GM21528 (cell line): ENCODE measurements around the gene ZNF641.
A peak's percentile ranks its signal among the peaks of the same experiment; 100 is the strongest.

Experiments
- ATAC-seq: cut with Tn5 transposase; IDR thresholded peaks from one replicate; pipeline ENCODE4 v1.9.1; 2021; ENCODE audit warnings: mild to moderate bottlenecking, moderate library complexity; ENCODE audit not compliant: unreplicated experiment, low FRiP score

The ZNF641 gene

DNA sequence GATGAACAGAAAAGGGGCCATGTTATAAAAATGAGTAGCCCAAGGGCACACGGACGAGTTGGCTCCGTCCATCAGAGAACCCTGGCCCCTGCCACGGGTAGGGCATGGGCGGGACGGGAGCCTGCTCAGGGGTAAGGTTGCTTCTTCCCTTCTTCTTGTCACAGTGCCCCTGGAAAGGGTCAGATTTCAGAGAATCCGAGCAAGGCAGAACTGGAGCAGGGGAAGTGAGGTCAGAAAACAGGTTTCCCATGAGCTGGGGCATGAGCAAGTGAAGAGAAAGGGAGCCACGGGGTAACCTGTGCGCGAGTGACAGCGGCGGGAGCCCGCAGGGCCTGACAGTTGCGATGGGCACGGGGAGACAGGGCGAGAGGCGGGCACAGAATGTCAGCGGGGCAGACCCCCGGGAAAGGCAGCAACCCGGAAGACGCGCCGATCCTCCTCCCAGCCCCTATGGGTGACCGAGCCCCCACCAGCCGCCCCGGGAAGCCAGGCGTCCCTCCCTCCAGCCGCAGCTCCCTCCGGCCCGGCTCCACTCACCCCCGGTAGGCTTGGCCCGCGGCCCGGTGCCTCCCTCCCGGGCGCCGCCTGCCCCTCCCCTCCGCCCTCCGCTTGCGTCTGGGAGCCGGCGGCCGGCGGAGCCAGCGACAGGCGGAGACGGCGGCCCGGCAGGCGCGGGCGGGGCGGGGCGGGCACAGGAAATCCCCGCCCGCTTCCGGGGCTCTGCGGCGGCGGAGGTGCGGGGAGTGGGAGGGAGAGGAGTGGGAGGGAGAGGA lies at the start of gene ZNF641:
ZNF641 (minus strand) TSS at position 671 of the 773 bp plus-strand sequence. CDS start 2,829 bp downstream, outside the sequence.
- ATAC-seq: peak; percentile 87

DNA sequence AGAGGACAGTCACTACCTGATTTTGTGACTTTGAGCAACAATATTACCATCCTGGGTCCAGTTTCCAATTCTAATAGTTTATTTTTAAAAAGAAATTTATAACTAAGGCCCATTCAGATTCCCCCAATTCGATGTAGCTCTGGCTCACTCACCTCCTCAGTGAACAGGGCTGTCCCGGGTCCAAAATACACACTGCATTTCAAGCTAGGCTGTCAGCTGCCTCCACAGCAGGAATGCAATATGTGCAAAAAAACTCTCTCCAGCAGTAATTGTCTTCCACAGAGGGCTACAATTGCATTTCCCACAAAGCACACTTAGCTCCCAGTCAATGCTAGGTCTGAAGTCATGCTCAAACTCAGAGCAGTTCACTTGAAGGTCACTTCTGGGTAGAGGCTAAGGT lies 39.3 kb upstream of the ZNF641 start:
- ATAC-seq: no peak

DNA sequence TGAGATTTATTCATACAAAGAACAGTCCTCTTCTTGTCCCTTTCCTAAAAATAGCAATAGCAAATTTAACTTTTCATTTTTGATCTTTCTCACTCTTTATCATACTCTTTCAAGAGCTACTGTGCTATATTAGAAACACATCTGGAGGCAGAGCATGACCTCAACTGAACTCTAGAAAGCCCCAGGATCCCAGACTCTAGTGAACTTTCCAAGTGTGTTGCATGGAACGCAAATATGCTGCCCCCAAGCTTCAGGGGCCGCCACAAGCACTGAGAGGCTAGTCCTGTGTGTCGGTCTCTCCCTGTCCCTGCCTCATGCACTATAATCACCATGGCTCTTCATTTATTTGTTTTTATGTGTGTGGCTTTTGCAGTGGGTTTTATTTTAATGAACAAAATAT lies 38.7 kb upstream of the ZNF641 start:
- ATAC-seq: no peak

DNA sequence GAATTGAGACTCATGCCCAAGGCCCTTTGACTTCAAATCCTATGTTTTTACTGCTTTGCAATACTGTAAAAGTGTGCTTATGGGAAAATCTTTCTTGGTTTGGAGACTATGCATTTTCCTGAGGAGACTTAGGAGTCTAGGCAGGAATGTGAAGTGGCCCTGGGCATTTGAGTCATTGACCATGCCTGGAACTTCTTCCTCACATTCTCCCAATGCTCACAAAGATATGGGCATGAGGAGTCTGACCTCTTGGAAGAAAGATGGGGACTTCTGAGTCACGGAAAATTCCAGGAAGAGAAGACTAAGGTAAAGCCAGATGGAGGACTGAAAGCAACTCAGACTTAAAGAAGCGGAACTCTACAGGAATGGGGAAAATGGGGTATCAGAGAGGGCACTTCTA lies 38.2 kb upstream of the ZNF641 start:
- ATAC-seq: no peak

DNA sequence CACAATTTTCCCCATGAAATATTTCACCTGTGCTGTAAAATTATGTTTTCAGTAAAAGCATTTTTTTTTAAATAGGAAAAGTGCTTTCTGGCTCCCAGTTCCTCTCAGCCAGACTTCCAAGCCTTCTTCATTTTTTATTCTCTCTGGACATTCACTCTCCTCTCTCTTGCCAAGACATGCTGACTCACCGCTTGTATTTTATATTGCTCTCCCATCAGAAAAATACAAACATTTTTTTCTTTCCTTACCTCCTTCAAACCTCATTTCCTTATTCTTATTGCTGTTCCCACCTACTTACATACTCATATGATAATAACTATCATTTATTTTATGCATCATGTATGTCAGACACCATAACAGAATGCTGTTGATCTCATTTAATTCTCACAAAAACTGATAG lies 37.7 kb upstream of the ZNF641 start:
- no peak for ATAC-seq

DNA sequence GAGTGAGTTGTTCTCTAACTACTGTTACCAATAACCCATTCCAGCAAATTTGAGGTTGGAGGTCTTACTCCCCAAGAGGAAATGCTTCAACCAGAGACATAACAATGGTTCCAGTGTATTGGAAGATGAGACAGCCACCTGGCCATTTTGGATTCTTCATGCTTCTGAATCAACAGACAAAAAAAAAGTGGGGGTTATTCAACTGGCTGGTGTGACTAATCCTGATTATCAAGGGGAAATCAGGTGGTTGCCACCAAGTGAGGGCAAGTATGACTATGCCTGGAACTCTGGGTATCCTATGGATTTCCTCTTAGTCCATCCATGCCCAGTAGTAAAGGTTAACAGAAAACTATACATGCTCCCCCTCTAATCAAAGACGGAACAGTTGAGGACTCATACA lies 29.9 kb upstream of the ZNF641 start:
- ATAC-seq: no peak

DNA sequence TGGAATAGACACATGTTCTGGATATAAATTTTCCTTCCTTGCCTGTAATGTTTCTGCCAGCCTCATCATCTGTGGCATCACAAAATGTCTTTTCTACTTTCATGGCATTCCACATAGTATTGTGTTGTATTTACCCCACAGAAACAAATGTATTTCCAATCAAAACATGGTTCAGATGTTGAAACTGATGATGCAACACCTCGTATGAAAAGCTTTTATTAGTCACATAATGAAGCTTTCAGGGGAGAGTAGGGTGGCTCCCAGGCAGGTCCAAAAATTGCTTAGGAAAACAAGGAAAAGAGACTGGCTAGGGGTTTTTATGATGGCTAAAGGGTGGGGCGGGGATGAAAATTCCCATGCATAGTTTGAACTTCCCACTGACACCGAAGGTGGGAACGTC lies 29.1 kb upstream of the ZNF641 start:
- no peak for ATAC-seq

DNA sequence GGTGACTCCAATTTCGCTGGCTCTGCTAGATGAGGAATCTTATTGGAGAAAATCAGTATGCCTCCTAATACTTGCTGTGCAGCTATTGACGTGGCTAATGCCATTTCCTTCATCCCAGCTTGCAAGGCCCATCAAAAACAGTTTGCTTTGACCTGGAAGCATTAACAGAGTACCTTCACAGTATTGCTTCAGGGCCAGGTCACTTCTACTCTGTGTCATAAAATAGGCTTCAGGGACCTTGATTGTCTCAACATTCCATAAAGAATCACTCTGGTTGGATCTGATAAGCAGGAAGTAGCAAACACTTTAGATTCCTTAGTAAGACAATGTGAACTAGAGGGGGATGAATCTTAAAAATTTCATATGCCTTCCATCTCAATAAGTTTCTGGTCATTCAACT lies 26.9 kb upstream of the ZNF641 start:
- ATAC-seq: no peak

DNA sequence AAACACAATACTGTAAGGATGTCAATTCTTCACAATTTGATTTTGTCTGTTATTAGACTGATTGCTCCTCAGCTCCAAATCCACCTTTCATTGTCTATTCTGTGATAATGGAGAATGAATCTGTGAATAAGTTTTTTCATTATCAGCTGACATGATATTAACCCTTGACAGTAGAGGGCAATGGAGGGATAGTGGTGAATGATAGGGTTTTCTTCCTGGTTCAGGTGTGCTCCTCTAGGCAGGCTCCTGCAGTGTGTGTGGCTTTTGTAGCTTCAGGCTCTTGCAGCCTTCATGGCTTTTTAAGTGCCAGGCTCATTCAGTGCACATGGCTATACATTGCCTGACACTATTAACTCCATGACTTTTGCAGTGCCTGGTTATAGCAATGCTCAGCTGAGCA lies 23.4 kb upstream of the ZNF641 start:
- no peak for ATAC-seq

DNA sequence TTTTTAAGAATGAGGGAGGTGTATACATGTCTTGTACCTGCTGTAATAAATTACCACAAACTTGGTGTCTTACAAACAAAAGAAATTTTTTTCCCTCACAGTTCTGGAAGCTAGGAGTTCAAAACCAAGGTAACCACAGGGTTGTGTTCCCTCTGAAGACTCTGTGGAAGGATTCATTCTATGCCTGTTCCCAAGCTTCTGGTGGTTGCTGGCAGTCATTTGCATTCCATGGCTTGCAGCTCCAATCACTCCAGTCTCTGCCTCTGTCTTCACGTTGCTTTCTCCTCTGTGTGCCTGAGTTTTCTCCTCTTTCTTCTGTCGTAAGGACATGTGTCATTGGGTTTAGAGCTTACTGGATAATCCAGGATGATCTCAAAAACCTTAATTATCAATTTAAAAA lies 15.4 kb upstream of the ZNF641 start:
- no peak for ATAC-seq

DNA sequence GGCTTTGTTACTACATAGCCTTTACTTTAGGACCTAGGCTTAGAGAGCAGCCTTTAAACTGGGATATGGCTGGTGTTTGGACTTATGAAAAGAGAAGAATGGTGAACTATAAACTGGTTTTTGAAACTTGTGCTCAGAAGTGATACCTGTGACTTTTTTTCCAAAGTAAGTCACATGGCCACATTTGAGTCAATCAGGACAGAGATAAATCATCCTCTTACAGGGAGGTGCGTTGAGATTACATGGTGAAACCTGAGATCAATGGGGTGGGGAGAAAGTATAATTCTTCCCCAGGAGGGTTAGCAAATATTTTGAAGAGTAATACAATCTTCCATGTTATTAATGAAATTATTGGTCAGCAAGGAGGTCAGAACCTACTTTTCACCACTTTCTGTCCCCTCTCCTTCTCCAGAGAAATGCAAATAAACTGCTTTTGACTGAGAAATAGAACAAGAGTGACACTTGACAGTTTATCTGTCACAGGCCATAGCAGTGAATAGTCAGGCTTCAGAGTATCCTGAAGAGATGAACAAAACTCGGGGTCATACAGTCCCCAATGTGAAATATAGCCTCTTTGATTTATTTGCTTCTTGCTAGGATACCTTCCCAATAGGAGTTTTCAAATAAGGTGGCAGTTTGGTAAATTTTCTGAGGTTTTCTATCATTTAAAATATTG lies 11.1 kb upstream of the ZNF641 start:
- ATAC-seq: no peak

DNA sequence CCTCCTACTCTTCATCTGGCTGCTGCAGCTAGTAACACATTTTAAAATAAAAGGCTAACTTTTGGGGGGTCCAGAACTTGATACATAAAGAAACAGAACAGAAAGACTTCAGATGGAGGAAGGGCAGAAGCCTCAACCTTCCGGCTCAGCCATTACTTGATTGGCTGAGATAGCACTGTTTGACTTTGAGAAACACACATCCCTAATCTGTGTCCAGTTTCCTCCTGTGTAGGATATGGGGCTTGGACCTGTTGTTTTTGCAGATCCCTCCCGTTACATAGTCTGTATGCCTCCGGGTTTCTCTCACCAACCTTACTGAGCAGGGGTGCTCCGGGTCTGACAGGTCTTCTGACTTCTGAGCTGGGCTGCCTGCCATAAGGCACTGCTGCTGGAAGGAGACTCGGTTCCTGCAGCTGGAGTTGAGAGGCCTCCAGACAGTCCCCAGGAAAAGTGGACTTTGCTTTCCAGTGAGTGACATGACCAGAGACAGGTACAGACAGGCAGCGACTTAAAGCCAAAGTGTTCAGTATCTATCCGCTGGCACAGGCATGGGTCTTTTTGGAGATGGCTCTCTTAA lies 8.3 kb upstream of the ZNF641 start:
- ATAC-seq: no peak

DNA sequence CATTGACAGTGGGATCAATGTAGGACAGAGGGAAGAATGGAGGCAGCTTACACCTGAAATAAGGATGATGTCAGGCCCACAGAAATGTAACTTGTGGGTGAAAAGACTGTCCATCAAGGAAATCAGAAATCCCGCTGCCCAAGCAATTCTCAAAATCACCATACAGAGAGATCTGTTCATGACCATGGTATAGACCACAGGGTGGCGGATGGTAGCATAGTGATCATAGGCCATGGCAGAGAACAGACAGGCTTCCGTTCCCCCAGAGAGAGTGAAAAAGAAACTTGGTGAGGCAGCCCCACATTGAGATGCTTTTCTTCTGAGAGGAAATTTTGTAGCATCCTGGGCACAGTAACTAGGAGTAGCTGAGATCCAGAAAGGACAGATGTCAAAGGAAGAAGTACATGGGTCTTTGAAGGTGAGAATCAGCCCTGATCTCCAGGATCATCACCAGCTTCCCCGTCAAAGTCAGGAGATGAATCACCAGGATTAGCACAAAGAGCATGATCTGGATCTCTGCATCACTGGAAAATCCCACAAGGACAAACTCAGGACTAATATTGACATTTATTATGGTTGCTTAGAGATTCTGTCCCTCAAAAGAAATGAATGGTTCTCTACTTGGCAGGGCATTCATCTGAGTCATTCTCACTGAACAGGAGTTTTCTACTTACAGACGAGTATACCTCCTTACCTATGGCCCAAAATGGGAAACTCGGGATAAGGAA lies 5.5 kb upstream of the ZNF641 start:
- no peak for ATAC-seq

DNA sequence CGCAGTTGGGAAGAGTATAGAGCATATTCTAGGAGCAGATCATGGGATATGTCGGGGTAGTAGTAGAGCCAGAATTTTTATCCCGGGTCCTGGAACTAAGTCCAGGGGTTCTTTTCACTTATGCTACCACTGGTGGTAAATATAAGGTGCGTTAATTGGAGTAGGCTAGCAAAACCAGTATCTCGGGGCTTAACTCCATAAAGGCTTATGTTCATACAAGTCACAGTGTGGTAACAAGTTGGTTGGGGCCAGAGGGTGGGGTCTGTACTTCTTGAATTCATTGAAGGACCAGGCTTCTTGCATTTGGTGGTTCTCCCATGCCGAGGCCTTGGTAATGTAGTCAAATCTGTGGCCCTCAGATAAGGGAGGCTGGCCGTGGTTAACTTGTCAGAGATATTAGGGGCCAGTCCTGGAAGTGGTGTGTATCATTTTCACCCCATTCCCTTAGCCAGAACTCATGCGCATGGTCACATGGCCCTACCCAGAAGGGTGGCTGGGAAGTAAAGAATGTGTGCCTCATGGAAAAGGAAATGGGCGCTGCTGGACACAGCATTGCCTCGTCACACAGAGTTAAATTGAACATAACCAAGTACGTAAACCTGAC lies 1.5 kb upstream of the ZNF641 start:
- ATAC-seq: no peak

DNA sequence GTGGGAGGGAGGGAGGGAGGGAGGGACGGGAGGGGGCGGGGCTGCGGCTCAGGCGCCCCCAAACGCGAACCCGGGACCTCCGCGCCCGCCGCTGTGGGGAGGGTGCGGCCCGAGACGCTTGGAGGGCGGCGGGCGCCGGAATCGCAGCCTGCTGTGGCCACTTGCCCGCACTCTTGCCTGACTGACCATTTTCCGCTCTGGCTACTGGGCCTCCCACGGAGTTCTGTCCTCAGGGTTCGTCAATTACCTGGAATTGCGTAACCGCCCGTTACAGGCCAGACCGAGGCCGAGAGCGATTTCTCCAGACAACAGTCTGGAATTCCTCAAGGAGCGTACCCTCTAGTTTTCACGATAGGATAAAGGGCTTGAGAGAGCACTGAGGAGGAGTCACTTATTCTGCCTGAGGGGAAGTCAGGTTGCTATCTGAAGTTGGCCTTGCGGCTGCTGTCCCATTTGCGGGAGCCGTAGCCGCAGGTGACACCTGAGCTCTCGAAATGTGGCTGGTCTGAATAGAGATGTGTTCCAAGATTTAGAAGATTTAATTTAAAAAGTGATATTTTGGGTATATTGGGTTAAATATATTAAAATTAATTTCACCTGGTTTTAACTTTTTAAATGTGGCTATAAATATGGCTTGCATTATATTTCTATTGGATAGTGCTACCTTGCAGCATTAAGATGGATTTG lies 446 bp upstream of the ZNF641 start:
- ATAC-seq: peak; percentile 54

DNA sequence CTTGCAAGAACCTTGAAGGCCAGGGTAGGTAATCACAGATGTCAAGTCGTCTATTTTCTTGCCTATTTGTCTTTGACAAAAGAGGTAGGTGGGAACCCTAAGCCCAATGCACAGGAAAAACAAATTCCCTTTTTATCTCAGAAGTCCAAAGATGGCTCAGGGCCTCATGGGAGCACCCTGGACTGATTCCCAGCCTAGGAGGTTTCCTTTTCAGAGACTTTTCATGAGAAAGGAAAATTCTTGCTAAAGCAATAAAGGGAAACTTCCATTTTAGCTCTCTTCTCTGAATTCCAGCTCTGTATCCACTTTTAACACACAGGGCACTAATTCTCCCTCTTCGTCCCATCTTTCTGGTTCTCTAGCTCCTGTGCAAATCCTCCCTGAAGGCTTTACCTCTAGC lies 1.2 kb downstream of the ZNF641 start:
- no peak for ATAC-seq

DNA sequence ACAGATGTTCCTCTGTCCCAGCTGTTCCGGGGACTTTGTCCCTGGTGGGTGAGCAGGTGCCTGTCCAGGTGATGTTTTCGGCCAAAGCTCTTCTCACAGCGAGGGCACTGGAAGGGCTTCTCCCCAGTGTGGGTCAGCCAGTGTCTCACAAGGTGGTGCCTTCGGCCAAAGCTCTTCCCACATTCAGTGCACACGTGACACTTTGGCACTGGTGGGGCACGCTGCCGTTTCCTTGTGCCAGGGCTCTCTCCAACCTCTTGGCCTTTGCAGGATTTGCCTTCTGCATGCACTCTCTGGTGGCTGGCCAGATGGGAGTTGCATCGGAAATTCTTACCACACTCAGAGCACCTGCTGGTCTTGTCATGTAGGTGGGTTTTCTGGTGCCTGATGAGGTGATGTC lies 7.7 kb downstream of the ZNF641 start:
- no peak for ATAC-seq

DNA sequence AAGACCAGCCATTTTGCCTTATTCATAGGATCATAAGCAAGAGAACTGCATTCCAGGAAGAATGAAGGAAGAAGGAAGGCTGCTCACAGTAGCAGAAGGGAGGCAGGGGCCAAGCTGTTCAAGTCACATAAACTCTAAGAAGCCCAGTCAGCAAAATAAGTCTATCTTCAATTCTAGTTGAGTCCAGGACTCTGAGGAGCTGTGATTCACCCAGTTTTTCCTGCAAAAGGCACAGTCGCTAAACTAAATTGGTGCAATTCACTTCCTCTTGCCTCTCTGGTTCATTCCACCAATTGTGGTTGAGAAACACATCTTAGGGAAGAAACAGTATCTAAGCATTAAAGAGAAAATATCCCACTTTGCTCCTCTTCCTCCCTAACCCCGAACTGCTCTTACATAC lies 9.8 kb downstream of the ZNF641 start:
- ATAC-seq: no peak

DNA sequence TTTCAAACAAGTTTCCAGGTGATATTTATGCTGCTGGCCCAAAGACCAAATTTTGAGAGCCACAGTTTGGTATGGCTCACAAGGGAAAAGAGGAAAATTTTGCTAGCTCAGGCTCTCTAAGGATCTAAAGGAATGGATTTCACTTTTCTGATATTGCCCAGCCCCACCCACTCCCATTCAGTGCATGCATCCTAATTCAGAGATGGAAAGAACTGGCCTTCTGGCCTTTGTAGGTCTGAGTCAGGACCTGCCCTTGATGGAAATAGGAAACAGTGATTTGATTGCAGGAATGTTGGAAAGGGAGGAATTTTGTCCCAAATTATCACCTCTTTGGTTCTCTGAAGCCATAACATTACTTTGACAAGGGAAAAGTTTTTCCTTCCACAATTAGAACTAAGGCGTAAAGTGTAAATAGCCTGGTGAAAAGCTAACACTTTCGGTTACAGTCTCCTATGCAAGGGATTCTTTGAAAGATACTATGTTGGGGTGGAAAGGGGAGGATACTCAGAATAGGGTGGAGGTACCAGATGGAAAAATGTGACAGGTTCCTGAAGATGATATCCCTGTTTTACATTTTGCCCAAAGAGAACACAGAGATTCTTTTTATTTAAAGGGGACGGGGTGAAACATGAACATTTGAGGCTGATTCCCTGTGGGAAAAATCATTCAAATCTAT lies 11.1 kb downstream of the ZNF641 start:
- ATAC-seq: no peak

DNA sequence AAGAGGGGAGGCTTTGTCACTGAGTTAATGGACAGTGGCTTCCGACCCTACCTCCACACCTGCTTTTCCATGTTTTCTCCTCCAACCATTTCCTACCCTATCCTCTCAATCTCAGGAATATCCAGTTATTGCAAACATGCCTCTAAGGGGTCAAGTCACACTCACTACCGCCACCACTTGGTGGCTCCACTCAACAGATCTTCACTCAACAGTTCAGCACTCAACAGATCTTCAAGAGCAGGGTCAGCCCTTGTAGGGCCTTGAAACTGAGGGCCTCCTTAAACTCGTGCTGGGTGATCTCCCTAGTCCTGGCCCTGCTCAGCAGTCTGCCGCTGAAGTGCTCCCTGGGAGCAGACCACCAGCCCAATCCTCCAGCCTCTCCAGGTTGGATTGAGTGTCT lies 14.2 kb downstream of the ZNF641 start:
- ATAC-seq: no peak
